Activated CD4-positive, alpha-beta T cell treated with anti-CD3 and anti-CD28 coated beads, Interleukin-2, amount 10 ng/mL, durations not matched to agents 7 days and 5 days (primary cell): ENCODE results near the gene S1PR1. TPM values are rescaled to one million over a fixed set of nuclear protein-coding genes. Genes with fewer than 3 reads are reported as not detected.
A peak's percentile ranks its signal among the peaks of the same experiment; 100 is the strongest.

ENCODE experiments used
- CTCF ChIA-PET: fragments of 350-600 bp; sonication (Branson Sonifier 250); formaldehyde crosslinking; loops from one replicate; lab custom pipeline; 2021; ENCODE audit warnings: antibody characterized with exemption; lab: Charles Lee
- POLR2A ChIA-PET: fragments of 350-600 bp; sonication (Branson Sonifier 250); formaldehyde crosslinking; loops from one replicate; lab custom pipeline; 2021; ENCODE audit warnings: antibody characterized with exemption; lab: Charles Lee
- DNase-seq: peaks from one replicate; pipeline ENCODE4 v3.0.0-alpha.2; 2020
- H3K27ac Mint-ChIP-seq: one replicate; pipeline ENCODE4 v1.8.0; 2021; ENCODE audit warnings: mild to moderate bottlenecking, moderate library complexity, mixed read lengths
- H3K27me3 Mint-ChIP-seq: one replicate; pipeline ENCODE4 v1.8.0; 2021; ENCODE audit warnings: mixed read lengths
- H3K36me3 Mint-ChIP-seq: one replicate; pipeline ENCODE4 v1.8.0; 2021; ENCODE audit warnings: low read depth, mixed read lengths
- H3K4me1 Mint-ChIP-seq: one replicate; pipeline ENCODE4 v1.8.0; 2021; ENCODE audit warnings: mixed read lengths
- H3K4me3 Mint-ChIP-seq: one replicate; pipeline ENCODE4 v1.8.0; 2021; ENCODE audit warnings: mild to moderate bottlenecking, moderate library complexity, mixed read lengths
- H3K9me3 Mint-ChIP-seq: one replicate; pipeline ENCODE4 v1.8.0; 2021; ENCODE audit warnings: mixed read lengths
- total RNA-seq, 2 experiments: library from RNA; stranded (reverse); gene quantifications; one replicate each; pipeline ENCODE4 v1.2.3, GENCODE V29; 2021

Gene S1PR1
- total RNA-seq, 2 experiments from 2014 or later: 177 to 209 TPM

DNA sequence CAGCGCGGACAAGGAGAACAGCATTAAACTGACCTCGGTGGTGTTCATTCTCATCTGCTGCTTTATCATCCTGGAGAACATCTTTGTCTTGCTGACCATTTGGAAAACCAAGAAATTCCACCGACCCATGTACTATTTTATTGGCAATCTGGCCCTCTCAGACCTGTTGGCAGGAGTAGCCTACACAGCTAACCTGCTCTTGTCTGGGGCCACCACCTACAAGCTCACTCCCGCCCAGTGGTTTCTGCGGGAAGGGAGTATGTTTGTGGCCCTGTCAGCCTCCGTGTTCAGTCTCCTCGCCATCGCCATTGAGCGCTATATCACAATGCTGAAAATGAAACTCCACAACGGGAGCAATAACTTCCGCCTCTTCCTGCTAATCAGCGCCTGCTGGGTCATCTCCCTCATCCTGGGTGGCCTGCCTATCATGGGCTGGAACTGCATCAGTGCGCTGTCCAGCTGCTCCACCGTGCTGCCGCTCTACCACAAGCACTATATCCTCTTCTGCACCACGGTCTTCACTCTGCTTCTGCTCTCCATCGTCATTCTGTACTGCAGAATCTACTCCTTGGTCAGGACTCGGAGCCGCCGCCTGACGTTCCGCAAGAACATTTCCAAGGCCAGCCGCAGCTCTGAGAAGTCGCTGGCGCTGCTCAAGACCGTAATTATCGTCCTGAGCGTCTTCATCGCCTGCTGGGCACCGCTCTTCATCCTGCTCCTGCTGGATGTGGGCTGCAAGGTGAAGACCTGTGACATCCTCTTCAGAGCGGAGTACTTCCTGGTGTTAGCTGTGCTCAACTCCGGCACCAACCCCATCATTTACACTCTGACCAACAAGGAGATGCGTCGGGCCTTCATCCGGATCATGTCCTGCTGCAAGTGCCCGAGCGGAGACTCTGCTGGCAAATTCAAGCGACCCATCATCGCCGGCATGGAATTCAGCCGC lies 2.5 kb downstream of the S1PR1 start:
- Mint-ChIP-seq H3K4me1 (peaks cover 54% of the 10 kb centered on the region), H3K27me3 (no peaks in the 10 kb centered on the region), H3K4me3 (peak overlapping the region; percentile 98), H3K27ac (peak overlapping the region; percentile 99), H3K36me3 (peaks cover 85% of the 10 kb centered on the region), H3K9me3 (no peaks in the 10 kb centered on the region)
- POLR2A ChIA-PET: interaction anchor here (0.5 to 1.5 kb wide), 10 partner anchors 40 to 709 kb away, joined by 3 to 5 read pairs (median 4); no protein-coding TSS in a partner anchor
- CTCF ChIA-PET: interaction anchor here (0.6 to 6.3 kb wide), 50 partner anchors 9 to 349 kb away, joined by 3 to 52 read pairs (median 4); partner anchors contain the start of gene DPH5
- DNase-seq: peak; percentile 82

- ChIA-PET CTCF (interaction anchor here (0.9 to 6.3 kb wide), 14 partner anchors 12 to 239 kb away, joined by 3 to 52 read pairs (median 5); no protein-coding TSS in a partner anchor), POLR2A (interaction anchor here (0.6 to 0.7 kb wide), 2 partner anchors 39 to 47 kb away, joined by 3 to 4 read pairs; no protein-coding TSS in a partner anchor)
- no peaks in the 10 kb centered on the region for H3K27me3 Mint-ChIP-seq
- peaks cover 49% of the 10 kb centered on the region for H3K4me1 Mint-ChIP-seq
- no peaks in the 10 kb centered on the region for H3K9me3 Mint-ChIP-seq
- DNase-seq: no peak
- peak overlapping the region; percentile 99 for H3K27ac Mint-ChIP-seq
- H3K4me3 Mint-ChIP-seq: peak overlapping the region; percentile 98
- peaks cover 86% of the 10 kb centered on the region for H3K36me3 Mint-ChIP-seq
Measured at GRCh38 chr1:101240041-101240430, 3.2 kb downstream of the S1PR1 start.

DNA sequence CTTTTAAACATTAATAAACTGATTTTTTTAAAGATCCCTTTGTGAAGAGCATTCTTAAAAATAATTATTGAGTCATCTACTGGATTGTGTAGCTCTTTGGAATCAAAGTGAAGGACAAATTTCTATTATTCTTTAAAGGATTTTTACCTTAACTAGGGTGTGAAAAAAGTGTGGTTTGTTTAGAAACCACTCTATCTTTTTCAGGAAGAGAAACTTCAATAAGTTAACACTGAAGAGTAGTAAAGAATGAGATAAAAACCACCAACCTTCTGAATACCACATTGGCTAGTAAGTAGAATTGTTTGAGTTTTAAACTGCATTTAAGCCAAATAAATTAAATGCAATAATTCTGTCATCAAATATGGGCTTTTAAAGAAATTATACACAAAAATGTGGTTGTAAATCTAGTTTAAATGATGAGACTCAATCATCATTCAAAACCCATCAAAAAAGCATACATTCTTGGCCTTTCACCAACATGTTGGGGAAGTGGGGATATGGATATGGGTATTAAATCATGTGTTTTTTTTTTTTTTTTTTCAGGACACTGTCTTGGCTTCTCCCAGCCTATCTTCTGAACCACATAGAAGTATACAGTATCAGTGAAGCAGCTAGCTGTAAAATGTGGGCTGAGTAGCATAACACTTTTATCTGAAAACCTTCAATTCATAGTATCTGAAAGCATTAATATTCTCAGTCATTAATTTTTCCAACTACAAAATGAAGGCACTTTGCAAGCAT lies 4.8 kb downstream of the S1PR1 start:
- Mint-ChIP-seq H3K9me3 (no peaks in the 10 kb centered on the region), H3K4me1 (peaks cover 43% of the 10 kb centered on the region)
- CTCF ChIA-PET: interaction anchor here (2.0 to 6.3 kb wide), 4 partner anchors 10 to 58 kb away, joined by 4 to 52 read pairs (median 37); no protein-coding TSS in a partner anchor

GRCh38 chr1:101242324-101243050 lies 5.7 kb downstream of the S1PR1 start:
- Mint-ChIP-seq H3K4me3 (peak overlapping the region; percentile 98), H3K36me3 (peaks cover 66% of the 10 kb centered on the region), H3K27ac (peak overlapping the region; percentile 6), H3K4me1 (peaks cover 48% of the 10 kb centered on the region), H3K27me3 (no peaks in the 10 kb centered on the region), H3K9me3 (no peaks in the 10 kb centered on the region)
- POLR2A ChIA-PET: no interaction called here
- CTCF ChIA-PET: interaction anchor here (0.6 to 6.3 kb wide), 3 partner anchors 10 to 84 kb away, joined by 3 to 51 read pairs (median 4); no protein-coding TSS in a partner anchor
- DNase-seq: no peak

More for the DNA sequence above, 4.8 kb downstream of the S1PR1 start:
- H3K4me3 Mint-ChIP-seq: peak overlapping the region; percentile 98
- no peaks in the 10 kb centered on the region for H3K27me3 Mint-ChIP-seq
- peak overlapping the region; percentile 6 for H3K27ac Mint-ChIP-seq
- POLR2A ChIA-PET: interaction anchor here (0.5 kb wide), 1 partner anchor 116 kb away, joined by 3 read pairs; no protein-coding TSS in a partner anchor
- H3K36me3 Mint-ChIP-seq: peaks cover 74% of the 10 kb centered on the region
- DNase-seq: no peak

DNA sequence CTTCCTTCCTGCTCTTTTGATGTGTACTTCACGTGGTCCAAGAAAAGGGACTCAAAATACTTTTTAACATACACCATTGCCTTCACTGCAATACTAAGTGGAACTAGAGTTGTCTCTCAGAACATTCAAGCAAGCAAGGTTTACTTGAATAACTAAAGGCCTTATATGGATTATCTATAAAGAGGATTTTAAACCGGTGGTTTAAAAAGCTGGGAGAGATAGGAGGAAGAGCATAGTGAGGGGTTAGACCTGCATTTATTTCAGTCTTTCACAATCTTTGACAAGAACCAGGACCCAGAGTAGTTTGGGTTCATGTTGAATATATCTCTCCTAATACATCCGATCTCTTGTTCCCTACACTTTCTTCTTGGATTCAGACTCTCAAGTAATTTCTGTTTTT lies 6.9 kb downstream of the S1PR1 start:
- peaks cover 54% of the 10 kb centered on the region for H3K4me1 Mint-ChIP-seq
- DNase-seq: no peak
- peaks cover 55% of the 10 kb centered on the region for H3K36me3 Mint-ChIP-seq
- no peak overlapping the region for H3K27ac Mint-ChIP-seq
- H3K27me3 Mint-ChIP-seq: no peaks in the 10 kb centered on the region
- H3K4me3 Mint-ChIP-seq: no peak overlapping the region
- ChIA-PET POLR2A (interaction anchor here (0.9 kb wide), 3 partner anchors 35 to 102 kb away, joined by 3 read pairs; no protein-coding TSS in a partner anchor), CTCF (interaction anchor here (1.0 kb wide), 1 partner anchor 45 kb away, joined by 4 read pairs; no protein-coding TSS in a partner anchor)
- H3K9me3 Mint-ChIP-seq: no peaks in the 10 kb centered on the region

GRCh38 chr1:101244842-101245241 lies 8.0 kb downstream of the S1PR1 start:
- peak overlapping the region; percentile 27 for H3K27ac Mint-ChIP-seq
- peaks cover 48% of the 10 kb centered on the region for H3K4me1 Mint-ChIP-seq
- ChIA-PET POLR2A (interaction anchor here (0.9 to 1.0 kb wide), 3 partner anchors 8 to 41 kb away, joined by 3 to 5 read pairs (median 4); no protein-coding TSS in a partner anchor), CTCF (interaction anchor here (0.6 to 2.2 kb wide), 4 partner anchors 8 to 316 kb away, joined by 3 to 6 read pairs (median 3); partner anchors contain the start of gene S1PR1)
- H3K9me3 Mint-ChIP-seq: no peaks in the 10 kb centered on the region
- peaks cover 44% of the 10 kb centered on the region for H3K36me3 Mint-ChIP-seq
- no peak for DNase-seq
- no peak overlapping the region for H3K4me3 Mint-ChIP-seq
- H3K27me3 Mint-ChIP-seq: no peaks in the 10 kb centered on the region

DNA sequence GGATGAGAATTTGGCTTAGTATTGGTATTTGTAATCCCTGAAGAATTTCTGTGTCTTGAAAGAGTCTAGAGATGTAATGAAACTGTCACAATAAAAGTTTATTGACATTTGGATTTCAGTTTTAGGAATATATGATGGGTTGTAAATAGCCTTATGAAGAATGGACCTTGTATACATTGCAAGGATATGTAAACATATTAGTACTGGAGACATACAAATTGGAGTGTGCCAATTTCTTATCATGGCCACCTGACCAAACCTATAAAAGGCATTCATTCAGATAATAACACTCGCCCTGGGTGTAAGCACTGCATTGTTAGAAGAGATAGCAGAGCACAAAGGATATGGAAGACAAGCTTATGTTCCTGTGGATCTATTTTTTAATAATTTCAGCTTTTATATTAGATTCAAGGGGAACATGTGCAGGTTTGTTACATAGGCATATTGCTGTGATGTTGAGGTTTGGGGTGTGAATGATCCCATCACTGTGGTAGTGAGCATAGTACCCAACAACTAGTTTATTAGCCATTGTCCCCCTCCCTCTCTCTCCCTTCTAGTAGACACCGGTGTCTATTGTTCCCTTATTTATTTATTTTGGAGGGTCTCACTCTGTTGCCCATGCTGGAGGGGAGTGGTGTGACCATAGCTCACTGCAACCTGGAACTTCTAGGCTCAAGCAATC lies 8.6 kb downstream of the S1PR1 start:
- POLR2A ChIA-PET: interaction anchor here (0.9 to 1.2 kb wide), 3 partner anchors 7 to 43 kb away, joined by 4 to 5 read pairs (median 5); no protein-coding TSS in a partner anchor
- peaks cover 39% of the 10 kb centered on the region for H3K36me3 Mint-ChIP-seq
- H3K9me3 Mint-ChIP-seq: no peaks in the 10 kb centered on the region
- H3K4me3 Mint-ChIP-seq: no peak overlapping the region
- no peak overlapping the region for H3K27ac Mint-ChIP-seq
- DNase-seq: no peak
- H3K27me3 Mint-ChIP-seq: no peaks in the 10 kb centered on the region
- CTCF ChIA-PET: interaction anchor here (0.6 to 2.2 kb wide), 5 partner anchors 9 to 316 kb away, joined by 3 to 6 read pairs (median 3); partner anchors contain the start of gene S1PR1
- peaks cover 44% of the 10 kb centered on the region for H3K4me1 Mint-ChIP-seq

DNA sequence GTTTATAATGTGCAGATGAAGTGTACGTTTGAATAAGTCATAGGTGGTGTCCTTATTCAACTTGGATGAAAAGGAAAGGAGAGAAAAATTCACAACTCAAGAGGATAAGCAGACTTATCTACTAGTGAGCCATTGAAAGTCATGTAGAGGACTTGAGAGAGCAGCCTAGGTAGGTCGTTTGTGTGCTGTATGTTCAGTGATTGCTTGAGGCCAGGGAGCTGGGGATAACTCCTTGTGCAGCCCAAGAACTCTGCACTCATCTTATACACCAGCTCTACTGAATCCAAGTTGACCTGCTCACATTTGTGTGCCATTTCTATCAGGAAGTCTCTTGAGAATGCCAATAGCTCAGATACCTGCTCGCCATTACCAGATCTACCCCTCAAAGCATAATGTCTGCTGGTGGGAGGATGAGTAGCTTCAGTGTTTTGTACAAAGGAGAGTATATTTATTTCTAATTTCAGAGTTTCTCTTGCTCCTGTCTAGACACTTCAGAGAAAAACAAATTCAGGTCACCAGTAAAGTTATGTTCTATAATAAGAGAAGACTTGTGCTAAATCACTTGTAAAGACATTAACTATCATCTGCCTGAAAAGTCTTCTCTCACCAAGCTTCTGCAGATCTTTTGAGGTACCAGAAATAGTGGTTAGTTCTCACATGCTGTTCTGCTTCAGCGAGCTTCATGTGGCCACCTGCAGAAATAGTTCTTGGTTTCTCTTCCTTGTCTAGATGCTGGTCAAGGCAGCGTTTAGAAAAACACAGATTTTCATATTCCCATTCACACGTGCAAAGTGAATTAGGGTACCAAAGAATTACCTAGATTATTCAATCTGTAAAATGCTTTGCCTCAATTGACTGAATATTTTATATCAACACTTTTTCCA lies 10.8 kb downstream of the S1PR1 start:
- Mint-ChIP-seq H3K9me3 (no peaks in the 10 kb centered on the region), H3K27ac (peak overlapping the region; percentile 48), H3K36me3 (peaks cover 18% of the 10 kb centered on the region), H3K27me3 (no peaks in the 10 kb centered on the region), H3K4me1 (peaks cover 30% of the 10 kb centered on the region), H3K4me3 (no peak overlapping the region)
- CTCF ChIA-PET: interaction anchor here (0.6 to 2.3 kb wide), 7 partner anchors 9 to 121 kb away, joined by 3 to 17 read pairs (median 4); no protein-coding TSS in a partner anchor
- DNase-seq: no peak
- POLR2A ChIA-PET: no interaction called here

DNA sequence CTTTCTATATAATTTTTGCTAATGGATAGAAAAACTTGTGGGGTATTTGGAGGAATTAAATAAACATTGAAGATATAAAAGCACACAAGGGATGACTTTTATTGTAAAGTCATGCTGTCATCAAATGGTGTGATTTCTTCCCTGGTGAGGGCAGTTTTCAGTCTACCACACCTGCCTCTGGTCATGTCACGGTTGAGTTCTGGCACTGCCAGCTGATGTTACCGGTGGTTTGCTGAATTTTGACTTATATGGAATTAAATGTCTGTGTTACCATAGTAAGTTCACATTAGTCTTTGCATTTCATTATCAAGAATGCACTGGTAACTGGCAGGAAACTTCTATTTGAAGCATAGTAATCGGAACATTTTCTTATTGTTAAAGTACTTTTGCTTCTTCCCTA lies 13.4 kb downstream of the S1PR1 start:
- Mint-ChIP-seq H3K9me3 (no peaks in the 10 kb centered on the region), H3K27me3 (no peaks in the 10 kb centered on the region), H3K36me3 (no peaks in the 10 kb centered on the region), H3K4me3 (no peak overlapping the region), H3K27ac (no peak overlapping the region), H3K4me1 (peaks cover 24% of the 10 kb centered on the region)
- DNase-seq: no peak
- CTCF ChIA-PET: interaction anchor here (1.6 to 3.7 kb wide), 2 partner anchors 10 to 30 kb away, joined by 4 to 51 read pairs; no protein-coding TSS in a partner anchor
- POLR2A ChIA-PET: no interaction called here

GRCh38 chr1:101250656-101251272 lies 13.9 kb downstream of the S1PR1 start:
- H3K27me3 Mint-ChIP-seq: no peaks in the 10 kb centered on the region
- ChIA-PET CTCF (interaction anchor here (1.2 to 3.7 kb wide), 6 partner anchors 11 to 59 kb away, joined by 3 to 51 read pairs (median 8); no protein-coding TSS in a partner anchor), POLR2A (no interaction called here)
- H3K27ac Mint-ChIP-seq: no peak overlapping the region
- no peaks in the 10 kb centered on the region for H3K36me3 Mint-ChIP-seq
- no peak overlapping the region for H3K4me3 Mint-ChIP-seq
- DNase-seq: no peak
- no peaks in the 10 kb centered on the region for H3K9me3 Mint-ChIP-seq
- peaks cover 26% of the 10 kb centered on the region for H3K4me1 Mint-ChIP-seq
